OCI-LY3 (cell line): ENCODE measurements around the gene CCNT2.
"Not testable (repeated sequence)": the region's sequence is repeated elsewhere in the genome, so short reads cannot be mapped to it uniquely, and the experiment has no call there.

Source experiments
- H2AFZ ChIP-seq: fragments of 200-600, 300-600 bp; shearing (Covaris generic); 2 replicates; pipeline ENCODE4 v1.6.0; 2014; ENCODE audit warnings: antibody characterized with exemption, low read depth, low read length
- H3K27ac ChIP-seq: fragments of 200-600, 300-600 bp; sonication (generic); 2 replicates; pipeline ENCODE4 v1.5.1; 2014; ENCODE audit warnings: mild to moderate bottlenecking, low read length, moderate library complexity, mixed read lengths
- H3K27me3 ChIP-seq: fragments of 200-600, 300-600 bp; sonication (generic); 2 replicates; pipeline ENCODE4 v1.6.1; 2014; ENCODE audit warnings: low read depth, low read length, mixed read lengths
- H3K36me3 ChIP-seq: fragments of 200-600, 300-600 bp; sonication (generic); replicated peaks from 2 replicates; pipeline ENCODE3; 2014; ENCODE audit warnings: low read depth, low read length, mixed read lengths
- H3K4me1 ChIP-seq: fragments of 300-600, 200-600 bp; sonication (generic); 2 replicates; pipeline ENCODE4 v1.6.1; 2014; ENCODE audit warnings: low read length, mixed read lengths
- H3K4me2 ChIP-seq: fragments of 200-600, 300-600 bp; sonication (generic); 2 replicates; pipeline ENCODE4 v1.6.1; 2014; ENCODE audit warnings: low read length, mixed read lengths
- H3K4me3 ChIP-seq: fragments of 300-600, 200-600 bp; sonication (generic); 2 replicates; pipeline ENCODE4 v1.5.1; 2014; ENCODE audit warnings: antibody characterized with exemption, mild to moderate bottlenecking, low read length, moderate library complexity
- H3K79me2 ChIP-seq: fragments of 300-600, 200-600 bp; shearing (Covaris generic); 2 replicates; pipeline ENCODE4 v1.6.1; 2014; ENCODE audit warnings: mild to moderate bottlenecking, low read length, mixed read lengths
- H3K9ac ChIP-seq: fragments of 300-600, 200-600 bp; shearing (Covaris generic); 2 replicates; pipeline ENCODE4 v1.6.0; 2014; ENCODE audit warnings: mild to moderate bottlenecking, low read length, moderate library complexity
- H3K9me3 ChIP-seq: fragments of 200-600, 300-600 bp; shearing (Covaris generic); 2 replicates; pipeline ENCODE4 v1.6.1; 2014; ENCODE audit warnings: low read length, mixed read lengths; ENCODE audit not compliant: insufficient read depth
- H4K20me1 ChIP-seq: fragments of 200-600, 300-600 bp; sonication (generic); 2 replicates; pipeline ENCODE4 v1.6.1; 2016; ENCODE audit warnings: low read length, mixed read lengths; ENCODE audit not compliant: insufficient read depth
- EZH2phosphoT487 ChIP-seq: fragments of 200-600 bp; shearing (Covaris generic); IDR thresholded peaks from 2 replicates; pipeline ENCODE4 v1.6.1; 2018; ENCODE audit warnings: antibody characterized with exemption, mixed run types, low read depth
- TF ChIP-seq, protein P1 (sequence below): fragments of 200-600, 300-600 bp; sonication (generic); IDR thresholded peaks from 2 replicates; pipeline ENCODE4 v1.5.1; 2014; ENCODE audit warnings: antibody characterized with exemption, low read length, low read depth

The CCNT2 gene

DNA sequence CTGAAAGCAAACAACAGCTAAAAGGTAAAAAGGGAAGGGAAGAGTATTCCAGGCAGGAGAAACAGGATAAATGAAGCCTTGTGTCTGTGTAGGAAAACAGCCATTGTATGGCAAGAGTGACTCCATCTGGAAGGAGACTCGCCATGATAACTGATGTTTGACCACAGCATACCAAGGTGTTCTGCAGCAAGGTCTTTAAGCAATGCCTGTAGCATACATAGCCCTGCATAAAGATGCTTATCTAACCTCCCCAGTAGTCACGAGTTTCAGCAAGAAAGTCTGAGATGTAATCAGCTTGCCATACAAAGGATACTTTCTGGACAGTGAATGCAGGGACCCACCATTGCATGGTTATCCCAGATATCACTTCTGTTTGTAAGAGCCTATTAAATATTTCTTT lies 11.9 kb upstream of the CCNT2 start:
- Histone ChIP-seq H3K27ac (no peak overlapping the region), H3K4me1 (no peaks in the 10 kb centered on the region), H3K9me3 (no peaks in the 10 kb centered on the region), H3K79me2 (no peaks in the 10 kb centered on the region), H3K4me2 (no peak overlapping the region), H3K4me3 (no peak overlapping the region), H4K20me1 (no peaks in the 10 kb centered on the region), H3K27me3 (no peaks in the 10 kb centered on the region), H2AFZ (no peak overlapping the region), H3K36me3 (no peaks in the 10 kb centered on the region), H3K9ac (no peak overlapping the region)
- no peak for TF ChIP-seq EZH2phosphoT487
- TF ChIP-seq, protein P1, sequence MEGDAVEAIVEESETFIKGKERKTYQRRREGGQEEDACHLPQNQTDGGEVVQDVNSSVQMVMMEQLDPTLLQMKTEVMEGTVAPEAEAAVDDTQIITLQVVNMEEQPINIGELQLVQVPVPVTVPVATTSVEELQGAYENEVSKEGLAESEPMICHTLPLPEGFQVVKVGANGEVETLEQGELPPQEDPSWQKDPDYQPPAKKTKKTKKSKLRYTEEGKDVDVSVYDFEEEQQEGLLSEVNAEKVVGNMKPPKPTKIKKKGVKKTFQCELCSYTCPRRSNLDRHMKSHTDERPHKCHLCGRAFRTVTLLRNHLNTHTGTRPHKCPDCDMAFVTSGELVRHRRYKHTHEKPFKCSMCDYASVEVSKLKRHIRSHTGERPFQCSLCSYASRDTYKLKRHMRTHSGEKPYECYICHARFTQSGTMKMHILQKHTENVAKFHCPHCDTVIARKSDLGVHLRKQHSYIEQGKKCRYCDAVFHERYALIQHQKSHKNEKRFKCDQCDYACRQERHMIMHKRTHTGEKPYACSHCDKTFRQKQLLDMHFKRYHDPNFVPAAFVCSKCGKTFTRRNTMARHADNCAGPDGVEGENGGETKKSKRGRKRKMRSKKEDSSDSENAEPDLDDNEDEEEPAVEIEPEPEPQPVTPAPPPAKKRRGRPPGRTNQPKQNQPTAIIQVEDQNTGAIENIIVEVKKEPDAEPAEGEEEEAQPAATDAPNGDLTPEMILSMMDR: no peak

- H3K9me3 ChIP-seq: not testable (repeated sequence)
These were observed 11.0 kb upstream of the CCNT2 start for GRCh38 chr2:134907441-134908116.

DNA sequence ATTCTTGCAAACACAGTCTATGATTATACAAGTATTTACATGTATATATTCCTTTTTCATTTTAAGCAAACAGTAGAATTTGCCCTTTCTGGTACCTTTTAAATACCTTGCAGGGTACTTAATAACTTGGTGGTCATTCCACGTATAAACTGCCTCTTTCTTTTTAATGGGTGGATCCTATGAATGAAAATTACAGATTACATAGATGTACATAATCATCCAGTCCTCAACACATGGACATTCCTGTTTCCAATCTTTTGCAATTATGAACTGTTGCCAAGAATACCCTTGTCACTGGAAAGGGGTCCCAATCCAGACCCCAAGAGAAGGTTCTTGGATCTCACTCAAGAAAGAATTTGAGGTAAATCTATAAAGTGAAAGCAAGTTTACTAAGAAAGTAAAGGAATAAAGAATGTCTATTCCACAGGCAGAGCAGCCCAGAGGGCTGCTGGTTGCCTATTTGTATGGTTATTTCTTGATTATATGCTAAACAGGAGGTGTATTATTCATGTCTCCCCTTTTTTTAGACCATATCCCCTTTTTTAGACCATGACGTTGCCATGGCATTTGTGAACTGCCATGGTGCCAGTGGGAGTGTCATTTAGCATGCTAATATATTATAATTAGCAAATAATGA lies 7.7 kb upstream of the CCNT2 start:
- H3K27me3 ChIP-seq: no peaks in the 10 kb centered on the region
- no peaks in the 10 kb centered on the region for H4K20me1 ChIP-seq
- no peaks in the 10 kb centered on the region for H3K79me2 ChIP-seq
- TF ChIP-seq, protein P1: no peak
- no peak for TF ChIP-seq EZH2phosphoT487
- H2AFZ ChIP-seq: no peak overlapping the region
- H3K4me2 ChIP-seq: no peak overlapping the region
- no peaks in the 10 kb centered on the region for H3K36me3 ChIP-seq
- no peaks in the 10 kb centered on the region for H3K9me3 ChIP-seq
- H3K4me3 ChIP-seq: no peak overlapping the region
- H3K4me1 ChIP-seq: no peaks in the 10 kb centered on the region
- H3K9ac ChIP-seq: no peak overlapping the region
- H3K27ac ChIP-seq: no peak overlapping the region

More at GRCh38 chr2:134907441-134908116, 11.0 kb upstream of the CCNT2 start:
- H3K4me1 ChIP-seq, H3K9ac ChIP-seq, H3K36me3 ChIP-seq, H3K79me2 ChIP-seq, H2AFZ ChIP-seq, H3K27me3 ChIP-seq, H3K4me3 ChIP-seq, H3K4me2 ChIP-seq, H3K27ac ChIP-seq, H4K20me1 ChIP-seq: not testable (repeated sequence)

- Histone ChIP-seq H3K4me1 (no peaks in the 10 kb centered on the region), H3K4me2 (no peak overlapping the region), H3K27me3 (no peaks in the 10 kb centered on the region), H3K27ac (no peak overlapping the region), H3K9ac (no peak overlapping the region), H3K4me3 (no peak overlapping the region), H2AFZ (no peak overlapping the region), H3K36me3 (no peaks in the 10 kb centered on the region), H3K9me3 (no peaks in the 10 kb centered on the region), H3K79me2 (0 out of 2 replicates have a peak, but pooled peaks cover under 1% of the 10 kb centered on the region), H4K20me1 (no peaks in the 10 kb centered on the region)
- no peak for TF ChIP-seq EZH2phosphoT487
- TF ChIP-seq, protein P1: no peak
These were observed 7.2 kb upstream of the CCNT2 start for GRCh38 chr2:134911400-134911785.
